A549 (cell line): Measurements from ENCODE around the gene NEMF.

Experiments
- BHLHE40 ChIP-seq: IDR thresholded peaks from 2 replicates; pipeline ENCODE4 v1.6.1; 2012; ENCODE audit warnings: low read depth, low read length, inconsistent platforms
- CBX8 ChIP-seq: fragments of 200-600 bp; sonication (generic); IDR thresholded peaks from 2 replicates; pipeline ENCODE4 v1.6.1; 2016
- CEBPB ChIP-seq, 2 experiments: fragments of >200 bp in 1 of 2; sonication (Bioruptor Twin) in 1 of 2; formaldehyde crosslinking in 1 of 2; IDR thresholded peaks; 2 replicates each; pipeline ENCODE4 v1.6.1; 2012 to 2016
- CTCF ChIP-seq: fragments of >200 bp; sonication (Bioruptor Twin); formaldehyde crosslinking; IDR thresholded peaks from 3 replicates; pipeline ENCODE4 v1.5.1; 2016
- ESRRA ChIP-seq: fragments of 150-350 bp; IDR thresholded peaks from 2 replicates; pipeline ENCODE4 v1.6.1; 2014; ENCODE audit warnings: mild to moderate bottlenecking, low read length, borderline replicate concordance
- KDM1A ChIP-seq: fragments of 200-600 bp; sonication (generic); IDR thresholded peaks from 2 replicates; pipeline ENCODE4 v1.6.1; 2016; ENCODE audit warnings: low read depth, mild to moderate bottlenecking
- RAD21 ChIP-seq, 2 experiments: fragments of >200 bp in 1 of 2; sonication (Bioruptor Twin) in 1 of 2; formaldehyde crosslinking in 1 of 2; IDR thresholded peaks in 1 of 2; conservative IDR thresholded peaks in 1 of 2; 2 replicates in 1 of 2; 3 replicates in 1 of 2; pipeline ENCODE4 v1.6.1; 2012 to 2018; ENCODE audit warnings: inconsistent platforms in 1 of 2
- SMC3 ChIP-seq: fragments of >200 bp; sonication (Bioruptor Twin); formaldehyde crosslinking; IDR thresholded peaks from 3 replicates; pipeline ENCODE4 v1.6.1; 2018; ENCODE audit warnings: inconsistent platforms

GRCh38 chr14:49769171-49769570, 83.4 kb downstream of the NEMF start:
- TF ChIP-seq CTCF: no peak
- TF ChIP-seq SMC3: no peak
- TF ChIP-seq RAD21 (conservative IDR thresholded peaks at IDR 0.05 in 1 of 2, IDR thresholded peaks at IDR 0.05 in 1 of 2): no peak
- no peak for TF ChIP-seq CBX8
- no peak for TF ChIP-seq BHLHE40
- TF ChIP-seq ESRRA: no peak
- no peak for TF ChIP-seq KDM1A
- TF ChIP-seq CEBPB (IDR thresholded peaks at IDR 0.05): no peak
